ENCODE data around the gene LANCL3. TPM values are rescaled to one million over a fixed set of nuclear protein-coding genes. Genes with fewer than 3 reads are reported as not detected.

LANCL3 gene
- total RNA-seq, 3 donors from 2014 or later, result 4.3 to 6.9 (median 6.5) TPM

DNA sequence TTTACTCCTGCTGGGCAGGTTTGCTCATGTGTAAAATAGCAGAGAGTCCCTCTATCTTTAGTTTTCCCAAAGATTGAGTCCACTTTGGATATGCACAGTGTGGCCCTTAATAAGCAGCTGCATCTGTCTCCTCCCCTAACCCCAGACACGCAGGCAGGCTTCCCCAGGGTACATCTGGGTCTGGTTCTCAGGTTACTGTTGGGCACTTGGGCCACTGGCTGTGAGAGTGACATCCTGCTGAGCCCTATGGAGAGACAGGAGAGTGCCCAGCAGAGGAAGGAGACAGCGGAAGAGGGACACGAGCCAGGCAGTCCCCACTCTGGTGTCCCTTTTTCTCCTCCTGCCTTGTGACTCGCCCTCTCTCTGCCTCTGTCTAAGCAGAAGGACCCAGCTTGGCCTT lies 130.1 kb downstream of the LANCL3 start:
- ATAC-seq (no peak), DNase-seq (no peak)
- TF ChIP-seq, protein P1, sequence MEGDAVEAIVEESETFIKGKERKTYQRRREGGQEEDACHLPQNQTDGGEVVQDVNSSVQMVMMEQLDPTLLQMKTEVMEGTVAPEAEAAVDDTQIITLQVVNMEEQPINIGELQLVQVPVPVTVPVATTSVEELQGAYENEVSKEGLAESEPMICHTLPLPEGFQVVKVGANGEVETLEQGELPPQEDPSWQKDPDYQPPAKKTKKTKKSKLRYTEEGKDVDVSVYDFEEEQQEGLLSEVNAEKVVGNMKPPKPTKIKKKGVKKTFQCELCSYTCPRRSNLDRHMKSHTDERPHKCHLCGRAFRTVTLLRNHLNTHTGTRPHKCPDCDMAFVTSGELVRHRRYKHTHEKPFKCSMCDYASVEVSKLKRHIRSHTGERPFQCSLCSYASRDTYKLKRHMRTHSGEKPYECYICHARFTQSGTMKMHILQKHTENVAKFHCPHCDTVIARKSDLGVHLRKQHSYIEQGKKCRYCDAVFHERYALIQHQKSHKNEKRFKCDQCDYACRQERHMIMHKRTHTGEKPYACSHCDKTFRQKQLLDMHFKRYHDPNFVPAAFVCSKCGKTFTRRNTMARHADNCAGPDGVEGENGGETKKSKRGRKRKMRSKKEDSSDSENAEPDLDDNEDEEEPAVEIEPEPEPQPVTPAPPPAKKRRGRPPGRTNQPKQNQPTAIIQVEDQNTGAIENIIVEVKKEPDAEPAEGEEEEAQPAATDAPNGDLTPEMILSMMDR (IDR thresholded peaks at IDR 0.05), result no peak
- H3K36me3 ChIP-seq (ENCODE audit: low read depth), result no peaks in the 10 kb centered on the region
- H3K4me1 ChIP-seq (ENCODE audit: low read depth), result no peaks in the 10 kb centered on the region
- H3K4me3 ChIP-seq, result no peak overlapping the region
- H3K9me3 ChIP-seq, result no peaks in the 10 kb centered on the region
- intact Hi-C loops (cut with DNase I, micrococcal nuclease), result no loop called here

DNA sequence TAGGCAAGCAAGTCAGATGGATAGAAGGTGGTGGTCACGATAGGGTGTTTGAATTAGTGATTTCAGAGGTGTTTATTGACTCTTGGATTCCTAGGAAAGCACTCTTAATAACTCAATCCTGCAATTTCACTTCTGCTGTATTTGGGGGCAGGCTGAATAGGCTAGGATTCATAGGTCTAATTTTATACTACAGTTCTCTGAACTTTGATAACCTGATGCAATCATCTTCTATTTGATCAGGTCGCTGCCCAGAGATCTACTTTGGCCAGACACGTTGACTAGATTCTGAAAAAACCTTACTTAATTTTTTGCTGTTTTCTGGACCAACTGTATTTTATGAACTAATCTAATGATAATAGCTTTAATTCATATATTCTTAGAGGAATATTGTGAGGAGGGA lies 140.5 kb downstream of the LANCL3 start:
- Histone ChIP-seq H3K4me1 (ENCODE audit: low read depth) (no peaks in the 10 kb centered on the region), H3K36me3 (ENCODE audit: low read depth) (no peaks in the 10 kb centered on the region), H3K9me3 (no peaks in the 10 kb centered on the region), H3K4me3 (no peak overlapping the region)
- TF ChIP-seq, protein P1 (IDR thresholded peaks at IDR 0.05), result no peak
- ATAC-seq, result no peak
- intact Hi-C loops (cut with DNase I, micrococcal nuclease), result no loop called here
- DNase-seq, result no peak

DNA sequence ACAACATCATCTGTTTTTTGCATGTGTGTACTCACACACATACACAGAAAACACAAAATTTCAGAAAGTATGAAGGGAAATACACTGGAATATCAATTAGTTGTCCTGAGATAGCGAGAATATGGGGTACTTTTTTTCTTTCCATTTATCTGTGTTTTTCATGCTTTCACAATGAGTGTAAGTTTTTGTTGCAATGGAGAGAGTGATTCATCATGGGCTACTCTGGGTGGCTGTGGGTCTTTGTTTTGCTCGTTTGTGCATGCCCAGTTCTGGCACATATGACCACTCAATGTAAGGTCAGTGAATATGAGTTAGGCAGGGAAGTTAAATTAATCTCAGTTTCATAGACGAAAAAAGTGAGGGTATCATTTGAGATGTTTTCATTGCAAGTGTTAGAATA lies 141.0 kb downstream of the LANCL3 start:
- intact Hi-C loops (cut with DNase I, micrococcal nuclease), result no loop called here
- H3K9me3 ChIP-seq, result no peaks in the 10 kb centered on the region
- DNase-seq (no peak), ATAC-seq (no peak)
- H3K4me1 ChIP-seq (ENCODE audit: low read depth), result no peaks in the 10 kb centered on the region
- no peak overlapping the region for H3K4me3 ChIP-seq
- no peaks in the 10 kb centered on the region for H3K36me3 ChIP-seq (ENCODE audit: low read depth)
- TF ChIP-seq, protein P1 (IDR thresholded peaks at IDR 0.05), result no peak

DNA sequence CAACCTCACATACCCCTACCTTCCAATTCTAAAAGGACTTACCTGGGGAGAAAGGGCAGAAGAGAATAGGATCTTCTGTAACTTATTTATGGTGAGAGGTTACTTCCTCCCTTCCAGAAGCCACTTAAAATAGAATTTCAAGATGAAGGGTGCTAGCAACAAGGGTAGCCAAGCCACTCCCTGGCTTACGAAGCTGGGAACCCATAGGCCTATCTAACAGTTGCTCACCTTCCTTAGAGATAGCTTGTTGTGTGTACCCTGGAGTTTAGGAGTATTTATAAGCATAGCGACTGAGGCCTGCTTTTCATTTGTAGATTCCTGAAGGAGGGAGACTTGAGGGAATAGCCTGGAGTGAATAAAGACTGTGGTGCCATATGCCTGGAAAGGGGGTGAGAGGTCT lies 143.0 kb downstream of the LANCL3 start:
- DNase-seq, result no peak
- TF ChIP-seq, protein P1 (IDR thresholded peaks at IDR 0.05), result no peak
- no peak overlapping the region for H3K4me3 ChIP-seq
- intact Hi-C loops (cut with DNase I, micrococcal nuclease), result no loop called here
- no peaks in the 10 kb centered on the region for H3K36me3 ChIP-seq (ENCODE audit: low read depth)
- H3K9me3 ChIP-seq, result no peaks in the 10 kb centered on the region
- H3K4me1 ChIP-seq (ENCODE audit: low read depth), result no peaks in the 10 kb centered on the region
- no peak for ATAC-seq

DNA sequence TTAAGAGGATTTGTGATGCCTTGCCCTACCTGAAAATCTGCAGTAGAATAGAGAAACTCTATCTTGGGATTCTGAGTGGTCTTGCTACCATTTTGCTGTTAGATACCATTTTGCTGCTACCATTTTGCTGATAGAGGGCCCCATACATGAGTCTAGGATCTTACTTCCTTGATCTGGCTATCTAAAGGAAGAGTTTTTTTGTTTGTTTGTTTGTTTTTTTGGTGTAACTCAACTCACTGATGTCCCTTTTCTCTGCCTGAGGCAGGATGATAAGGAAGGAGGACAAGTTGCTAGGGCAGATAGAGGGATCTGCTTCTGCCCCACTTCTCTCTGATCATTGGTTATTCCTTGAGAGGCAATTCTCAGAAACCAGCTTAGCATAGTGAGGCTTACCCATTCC lies 145.1 kb downstream of the LANCL3 start:
- DNase-seq, result no peak
- Histone ChIP-seq H3K4me3 (no peak overlapping the region), H3K4me1 (ENCODE audit: low read depth) (no peaks in the 10 kb centered on the region), H3K9me3 (no peaks in the 10 kb centered on the region), H3K36me3 (ENCODE audit: low read depth) (no peaks in the 10 kb centered on the region)
- TF ChIP-seq, protein P1 (IDR thresholded peaks at IDR 0.05), result no peak
- intact Hi-C loops (cut with DNase I, micrococcal nuclease), result no loop called here
- ATAC-seq, result no peak

DNA sequence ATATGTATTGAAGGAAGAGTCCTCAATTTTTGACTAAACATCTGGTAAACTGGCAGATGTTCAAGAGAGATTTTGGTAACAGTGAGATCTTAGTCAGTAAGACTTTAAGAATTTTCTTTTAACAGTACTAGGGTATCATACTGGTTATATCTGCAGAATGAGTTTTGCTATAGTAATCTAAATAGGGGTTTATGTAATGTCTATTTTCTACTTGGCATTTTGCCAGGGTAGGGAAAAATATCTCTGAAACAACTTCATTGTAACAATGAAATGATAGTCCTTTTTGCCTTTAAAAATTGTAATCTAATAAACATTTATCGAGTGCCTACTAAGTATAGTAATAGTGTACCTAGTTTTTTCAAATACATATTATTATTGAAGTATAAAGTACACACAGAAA lies 146.2 kb downstream of the LANCL3 start:
- TF ChIP-seq, protein P1 (IDR thresholded peaks at IDR 0.05), result no peak
- DNase-seq, result no peak
- Histone ChIP-seq H3K9me3 (no peaks in the 10 kb centered on the region), H3K36me3 (ENCODE audit: low read depth) (no peaks in the 10 kb centered on the region), H3K4me1 (ENCODE audit: low read depth) (no peaks in the 10 kb centered on the region), H3K4me3 (no peak overlapping the region)
- no peak for ATAC-seq
- intact Hi-C loops (cut with DNase I, micrococcal nuclease), result no loop called here
